Neural cell (in vitro differentiated cells): ENCODE measurements around the gene NEU2.

Source experiments
- EP300 ChIP-seq: fragments of 450-650 bp; conservative IDR thresholded peaks from 2 replicates; pipeline ENCODE4 v1.6.1; 2014; ENCODE audit warnings: antibody characterized with exemption, mild to moderate bottlenecking, moderate library complexity; ENCODE audit not compliant: poor library complexity, severe bottlenecking
- EZH2 ChIP-seq: fragments of 200-600, 300-800 bp; shearing (Covaris generic), sonication (generic); IDR thresholded peaks from 2 replicates; pipeline ENCODE4 v1.6.1; 2014; ENCODE audit warnings: antibody characterized with exemption, low read length, borderline replicate concordance, mild to moderate bottlenecking; ENCODE audit not compliant: insufficient read depth, poor library complexity, severe bottlenecking
- POLR2AphosphoS5 ChIP-seq: IDR thresholded peaks from 2 replicates; pipeline ENCODE4 v1.6.1; 2012
- SMC3 ChIP-seq: fragments of 450-650 bp; conservative IDR thresholded peaks from 2 replicates; pipeline ENCODE4 v1.6.1; 2014; ENCODE audit warnings: antibody characterized with exemption, mild to moderate bottlenecking, moderate library complexity; ENCODE audit not compliant: poor library complexity
- TAF1 ChIP-seq: IDR thresholded peaks from 2 replicates; pipeline ENCODE4 v1.6.1; 2012; ENCODE audit warnings: low read depth
- TF ChIP-seq, protein P1 (sequence below): fragments of 450-650 bp; IDR thresholded peaks from 2 replicates; pipeline ENCODE4 v1.5.1; 2014; ENCODE audit warnings: antibody characterized with exemption, mild to moderate bottlenecking, moderate library complexity; ENCODE audit not compliant: poor library complexity, severe bottlenecking
- TF ChIP-seq, protein P2 (sequence below): IDR thresholded peaks from 2 replicates; pipeline ENCODE4 v1.6.1; 2012; ENCODE audit warnings: borderline replicate concordance

DNA sequence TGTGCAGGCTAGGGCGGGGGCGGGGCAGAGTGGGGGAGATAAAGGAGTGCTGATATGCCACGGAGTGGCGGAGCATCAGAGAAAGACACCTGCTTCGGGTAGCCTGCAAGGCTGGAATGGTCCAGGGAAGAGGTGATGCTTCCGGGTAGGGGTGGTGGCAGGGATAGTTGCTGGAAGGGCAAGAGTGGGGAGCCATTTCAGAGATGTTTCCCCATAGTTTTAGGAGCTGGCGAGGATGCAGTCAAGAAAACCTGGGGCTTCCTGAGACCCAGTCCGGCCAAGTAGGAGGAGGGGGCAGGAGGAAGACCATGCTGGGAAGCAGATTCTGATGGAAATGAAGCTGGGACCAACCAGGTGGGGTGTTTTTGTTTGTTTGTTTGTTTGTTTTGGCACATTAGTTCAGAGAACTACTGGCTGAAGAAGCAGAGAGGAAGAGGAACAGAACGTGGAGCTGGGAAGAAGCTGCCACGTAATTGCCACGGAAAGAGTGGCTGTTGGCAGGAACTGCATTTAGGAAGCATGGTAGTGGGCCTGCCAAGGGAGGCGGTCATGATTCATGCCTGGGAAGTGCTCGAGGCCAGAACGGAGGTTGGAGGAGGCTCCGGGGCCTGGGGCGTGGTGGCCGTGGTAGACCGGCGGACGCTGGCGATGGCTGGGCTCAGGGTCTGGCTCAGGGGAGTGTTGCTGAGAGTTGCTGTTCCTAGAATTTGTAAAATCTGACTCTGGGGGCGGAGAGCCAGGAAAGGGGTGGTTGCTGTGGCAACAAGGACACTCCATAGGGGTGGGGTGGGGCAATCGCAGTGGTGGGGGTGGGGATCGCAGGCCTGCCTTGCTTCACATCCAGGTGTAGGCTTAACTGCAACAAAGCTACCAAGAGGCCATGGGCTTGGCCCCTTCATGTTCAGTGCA, 19.0 kb downstream of the NEU2 start:
- TF ChIP-seq, protein P1, sequence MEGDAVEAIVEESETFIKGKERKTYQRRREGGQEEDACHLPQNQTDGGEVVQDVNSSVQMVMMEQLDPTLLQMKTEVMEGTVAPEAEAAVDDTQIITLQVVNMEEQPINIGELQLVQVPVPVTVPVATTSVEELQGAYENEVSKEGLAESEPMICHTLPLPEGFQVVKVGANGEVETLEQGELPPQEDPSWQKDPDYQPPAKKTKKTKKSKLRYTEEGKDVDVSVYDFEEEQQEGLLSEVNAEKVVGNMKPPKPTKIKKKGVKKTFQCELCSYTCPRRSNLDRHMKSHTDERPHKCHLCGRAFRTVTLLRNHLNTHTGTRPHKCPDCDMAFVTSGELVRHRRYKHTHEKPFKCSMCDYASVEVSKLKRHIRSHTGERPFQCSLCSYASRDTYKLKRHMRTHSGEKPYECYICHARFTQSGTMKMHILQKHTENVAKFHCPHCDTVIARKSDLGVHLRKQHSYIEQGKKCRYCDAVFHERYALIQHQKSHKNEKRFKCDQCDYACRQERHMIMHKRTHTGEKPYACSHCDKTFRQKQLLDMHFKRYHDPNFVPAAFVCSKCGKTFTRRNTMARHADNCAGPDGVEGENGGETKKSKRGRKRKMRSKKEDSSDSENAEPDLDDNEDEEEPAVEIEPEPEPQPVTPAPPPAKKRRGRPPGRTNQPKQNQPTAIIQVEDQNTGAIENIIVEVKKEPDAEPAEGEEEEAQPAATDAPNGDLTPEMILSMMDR = no peak
- no peak for TF ChIP-seq POLR2AphosphoS5
- TF ChIP-seq SMC3 = no peak
- TF ChIP-seq EZH2 = no peak
- TF ChIP-seq, protein P2, sequence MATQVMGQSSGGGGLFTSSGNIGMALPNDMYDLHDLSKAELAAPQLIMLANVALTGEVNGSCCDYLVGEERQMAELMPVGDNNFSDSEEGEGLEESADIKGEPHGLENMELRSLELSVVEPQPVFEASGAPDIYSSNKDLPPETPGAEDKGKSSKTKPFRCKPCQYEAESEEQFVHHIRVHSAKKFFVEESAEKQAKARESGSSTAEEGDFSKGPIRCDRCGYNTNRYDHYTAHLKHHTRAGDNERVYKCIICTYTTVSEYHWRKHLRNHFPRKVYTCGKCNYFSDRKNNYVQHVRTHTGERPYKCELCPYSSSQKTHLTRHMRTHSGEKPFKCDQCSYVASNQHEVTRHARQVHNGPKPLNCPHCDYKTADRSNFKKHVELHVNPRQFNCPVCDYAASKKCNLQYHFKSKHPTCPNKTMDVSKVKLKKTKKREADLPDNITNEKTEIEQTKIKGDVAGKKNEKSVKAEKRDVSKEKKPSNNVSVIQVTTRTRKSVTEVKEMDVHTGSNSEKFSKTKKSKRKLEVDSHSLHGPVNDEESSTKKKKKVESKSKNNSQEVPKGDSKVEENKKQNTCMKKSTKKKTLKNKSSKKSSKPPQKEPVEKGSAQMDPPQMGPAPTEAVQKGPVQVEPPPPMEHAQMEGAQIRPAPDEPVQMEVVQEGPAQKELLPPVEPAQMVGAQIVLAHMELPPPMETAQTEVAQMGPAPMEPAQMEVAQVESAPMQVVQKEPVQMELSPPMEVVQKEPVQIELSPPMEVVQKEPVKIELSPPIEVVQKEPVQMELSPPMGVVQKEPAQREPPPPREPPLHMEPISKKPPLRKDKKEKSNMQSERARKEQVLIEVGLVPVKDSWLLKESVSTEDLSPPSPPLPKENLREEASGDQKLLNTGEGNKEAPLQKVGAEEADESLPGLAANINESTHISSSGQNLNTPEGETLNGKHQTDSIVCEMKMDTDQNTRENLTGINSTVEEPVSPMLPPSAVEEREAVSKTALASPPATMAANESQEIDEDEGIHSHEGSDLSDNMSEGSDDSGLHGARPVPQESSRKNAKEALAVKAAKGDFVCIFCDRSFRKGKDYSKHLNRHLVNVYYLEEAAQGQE = no peak
- no peak for TF ChIP-seq EP300
- TF ChIP-seq TAF1 = no peak
